AG09309 (cell line): ENCODE measurements around the gene NDST4.

Experiments
- DNase-seq: peaks from one replicate; pipeline ENCODE4 v3.0.0-alpha.2; 2010; ENCODE audit warnings: low read depth
- H3K4me3 ChIP-seq: 2 replicates; pipeline ENCODE4 v1.5.1; 2011; ENCODE audit warnings: mild to moderate bottlenecking, low read depth, low read length, moderate library complexity; ENCODE audit not compliant: control insufficient read depth
- TF ChIP-seq, protein P1 (sequence below): IDR thresholded peaks from 2 replicates; pipeline ENCODE4 v1.5.1; 2011; ENCODE audit warnings: mild to moderate bottlenecking, low read depth, low read length, inconsistent platforms; ENCODE audit not compliant: insufficient read depth, control insufficient read depth; ENCODE audit errors: missing control alignments

NDST4 gene

DNA sequence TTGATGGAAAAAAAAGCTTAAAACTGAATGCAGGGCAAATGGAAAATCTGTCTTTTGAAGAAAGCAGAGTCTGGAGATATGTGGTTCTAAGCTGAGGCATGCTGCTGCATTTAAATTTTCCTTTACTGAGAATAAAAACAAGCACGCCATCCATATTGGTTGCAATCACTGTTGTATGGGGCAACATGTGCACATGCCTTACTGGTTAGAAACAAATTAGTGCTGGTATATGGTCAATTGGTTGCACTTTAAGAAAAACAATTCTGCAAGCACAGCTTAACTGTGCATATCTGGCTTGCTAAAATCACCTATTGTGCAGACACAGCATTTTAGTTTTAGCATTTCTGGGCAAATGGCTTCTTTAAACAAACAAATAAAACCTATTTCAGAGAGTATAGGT is 239.1 kb downstream of the NDST4 start:
- TF ChIP-seq, protein P1, sequence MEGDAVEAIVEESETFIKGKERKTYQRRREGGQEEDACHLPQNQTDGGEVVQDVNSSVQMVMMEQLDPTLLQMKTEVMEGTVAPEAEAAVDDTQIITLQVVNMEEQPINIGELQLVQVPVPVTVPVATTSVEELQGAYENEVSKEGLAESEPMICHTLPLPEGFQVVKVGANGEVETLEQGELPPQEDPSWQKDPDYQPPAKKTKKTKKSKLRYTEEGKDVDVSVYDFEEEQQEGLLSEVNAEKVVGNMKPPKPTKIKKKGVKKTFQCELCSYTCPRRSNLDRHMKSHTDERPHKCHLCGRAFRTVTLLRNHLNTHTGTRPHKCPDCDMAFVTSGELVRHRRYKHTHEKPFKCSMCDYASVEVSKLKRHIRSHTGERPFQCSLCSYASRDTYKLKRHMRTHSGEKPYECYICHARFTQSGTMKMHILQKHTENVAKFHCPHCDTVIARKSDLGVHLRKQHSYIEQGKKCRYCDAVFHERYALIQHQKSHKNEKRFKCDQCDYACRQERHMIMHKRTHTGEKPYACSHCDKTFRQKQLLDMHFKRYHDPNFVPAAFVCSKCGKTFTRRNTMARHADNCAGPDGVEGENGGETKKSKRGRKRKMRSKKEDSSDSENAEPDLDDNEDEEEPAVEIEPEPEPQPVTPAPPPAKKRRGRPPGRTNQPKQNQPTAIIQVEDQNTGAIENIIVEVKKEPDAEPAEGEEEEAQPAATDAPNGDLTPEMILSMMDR, result no peak
- no peak overlapping the region for H3K4me3 ChIP-seq
- no peak for DNase-seq

DNA sequence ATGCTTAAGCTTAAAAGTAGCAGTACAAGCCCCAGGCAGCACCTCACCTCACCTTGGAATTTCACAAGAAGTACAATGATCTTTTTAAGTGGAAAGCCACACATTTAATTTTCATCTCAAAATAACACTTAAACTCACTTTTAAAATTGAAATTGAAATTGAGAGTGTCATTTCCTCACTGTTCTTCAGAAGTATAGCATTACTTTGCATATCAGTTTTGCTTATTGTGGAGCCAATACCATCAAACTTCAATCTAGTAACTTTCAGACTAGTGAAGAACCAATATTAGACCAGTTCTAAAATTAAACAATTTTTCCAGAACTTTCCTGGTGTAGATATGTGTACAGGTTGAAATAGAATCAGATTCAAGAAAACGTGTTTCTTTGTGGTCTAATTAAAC is 242.4 kb downstream of the NDST4 start:
- no peak for DNase-seq
- no peak overlapping the region for H3K4me3 ChIP-seq
- TF ChIP-seq, protein P1, result no peak

DNA sequence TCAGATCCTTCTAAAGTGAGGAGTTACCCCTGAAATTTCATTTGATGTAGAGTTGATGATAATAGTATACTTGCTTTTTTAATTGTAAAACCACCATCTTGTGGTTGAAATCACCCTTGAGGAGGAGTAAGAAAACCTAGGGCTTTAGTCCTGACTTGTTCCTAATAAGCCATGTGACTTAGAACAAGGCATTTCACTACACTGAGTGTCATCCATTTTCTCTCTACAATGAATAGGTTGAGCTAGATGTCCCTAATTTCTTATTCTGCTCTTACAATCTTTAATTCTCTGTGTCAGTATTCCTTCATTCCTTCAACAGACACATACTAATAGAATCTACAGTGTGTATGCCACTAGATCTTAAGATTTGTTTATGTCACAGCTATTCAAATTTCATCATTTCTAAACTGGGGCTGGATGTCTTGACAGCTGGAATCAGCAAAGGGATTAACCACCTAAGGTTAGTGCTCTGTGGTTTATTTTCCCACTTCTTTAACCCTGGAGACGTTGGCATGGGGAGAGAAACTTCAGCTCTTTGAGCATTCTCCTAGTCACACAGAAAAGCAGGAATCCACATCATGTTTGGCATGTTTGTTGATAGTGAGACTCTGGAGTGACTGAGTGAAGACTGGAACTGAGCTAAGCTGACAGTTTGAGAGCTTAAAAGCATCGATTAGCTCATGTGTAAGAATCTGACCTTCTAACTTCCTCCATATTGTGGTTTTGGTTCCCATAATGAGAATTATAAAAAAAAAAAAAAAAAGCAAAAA is 246.3 kb downstream of the NDST4 start:
- DNase-seq, result no peak
- TF ChIP-seq, protein P1, result no peak
- no peak overlapping the region for H3K4me3 ChIP-seq

DNA sequence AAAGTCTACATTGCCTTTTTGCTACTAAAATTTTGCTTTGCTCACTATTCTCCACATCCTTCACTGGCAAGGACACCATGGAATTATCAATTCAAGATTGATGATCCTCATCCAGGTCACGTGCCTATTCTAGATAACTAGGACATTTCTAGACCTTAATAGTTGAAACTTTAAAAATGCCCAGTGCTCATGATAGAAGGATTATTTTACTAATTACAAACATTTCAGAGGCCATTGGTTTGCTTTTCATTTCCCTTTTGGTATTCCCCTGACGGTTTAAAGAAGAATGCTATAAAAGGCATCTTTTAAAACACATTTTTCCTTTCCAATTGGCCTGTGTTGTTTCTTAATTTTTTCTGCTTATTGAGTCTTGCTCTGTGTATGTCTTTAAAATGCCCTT is 249.4 kb downstream of the NDST4 start:
- H3K4me3 ChIP-seq, result no peak overlapping the region
- DNase-seq, result no peak
- TF ChIP-seq, protein P1, result no peak

DNA sequence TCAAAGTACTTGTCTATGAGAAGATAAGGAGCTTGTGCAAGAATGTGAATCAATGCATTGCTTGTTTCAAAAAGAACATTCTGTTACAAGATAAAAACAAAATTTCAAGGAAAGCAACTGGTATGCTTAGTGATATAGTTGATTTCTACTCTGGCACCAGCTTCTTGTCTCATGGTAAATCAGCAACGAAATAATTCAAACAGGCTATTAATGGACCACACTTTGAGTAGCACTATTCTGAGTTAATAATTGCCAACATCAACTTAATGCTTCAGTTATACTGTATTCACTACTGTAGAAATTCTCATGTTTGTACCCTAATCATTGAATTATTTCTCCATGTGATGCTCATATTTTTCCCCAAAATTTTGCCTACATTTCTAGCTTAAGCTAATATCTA is 252.6 kb downstream of the NDST4 start:
- no peak overlapping the region for H3K4me3 ChIP-seq
- DNase-seq, result no peak
- TF ChIP-seq, protein P1, result no peak

DNA sequence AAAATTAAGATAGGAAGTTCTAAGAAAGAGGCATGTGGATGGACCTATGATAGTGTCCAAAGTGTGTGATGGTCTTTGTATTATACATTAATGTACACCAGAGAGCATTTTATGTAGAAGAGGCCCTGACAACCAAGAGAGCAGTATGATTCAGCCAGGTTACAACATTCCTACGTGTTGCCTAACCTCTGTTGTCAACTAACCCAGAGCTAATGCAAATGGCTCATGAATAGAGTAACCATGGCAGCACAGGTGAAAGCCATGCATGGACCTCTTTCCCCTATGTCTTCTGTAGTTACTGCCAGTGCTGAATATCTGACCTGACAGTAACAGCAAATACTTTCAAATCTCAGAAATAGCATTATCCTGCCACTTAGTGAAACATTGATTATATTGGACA is 255.6 kb downstream of the NDST4 start:
- DNase-seq, result no peak
- H3K4me3 ChIP-seq, result no peak overlapping the region
- TF ChIP-seq, protein P1, result no peak
